SK-N-MC (cell line): Measurements from ENCODE around the gene KRTAP8-1.

ENCODE experiments used
- EZH2 ChIP-seq: fragments of 200-600 bp; sonication (generic); IDR thresholded peaks from one replicate; pipeline ENCODE4 v1.6.1; 2017; ENCODE audit warnings: antibody characterized with exemption
- FOXP2 ChIP-seq: optimal IDR thresholded peaks from 2 replicates; pipeline ENCODE3; 2011; ENCODE audit warnings: mild to moderate bottlenecking, moderate library complexity; ENCODE audit not compliant: insufficient read depth; ENCODE audit errors: extremely low read length, control extremely low read depth
- POLR2AphosphoS5 ChIP-seq: IDR thresholded peaks from 2 replicates; pipeline ENCODE4 v1.6.1; 2012; ENCODE audit warnings: mild to moderate bottlenecking, low read depth, low read length, borderline replicate concordance

- TF ChIP-seq POLR2AphosphoS5 (no peak), EZH2 (no peak), FOXP2 (no peak)
Measured at GRCh38 chr21:30839304-30839703, 26.2 kb upstream of the KRTAP8-1 start.
